Activated naive CD8-positive, alpha-beta T cell (primary cell): ENCODE data around the gene ACACB.

Source experiments
- H3K27ac Mint-ChIP-seq: one replicate; pipeline ENCODE4 v1.8.0; 2021; ENCODE audit warnings: mixed read lengths
- H3K27me3 Mint-ChIP-seq: one replicate; pipeline ENCODE4 v1.8.0; 2021; ENCODE audit warnings: mixed read lengths
- H3K36me3 Mint-ChIP-seq: one replicate; pipeline ENCODE4 v1.8.0; 2021; ENCODE audit warnings: mixed read lengths
- H3K4me1 Mint-ChIP-seq: one replicate; pipeline ENCODE4 v1.8.0; 2021; ENCODE audit warnings: low read depth, mixed read lengths
- H3K4me3 Mint-ChIP-seq: one replicate; pipeline ENCODE4 v1.8.0; 2021; ENCODE audit warnings: mild to moderate bottlenecking, mixed read lengths
- H3K9me3 Mint-ChIP-seq: one replicate; pipeline ENCODE4 v1.8.0; 2021; ENCODE audit warnings: low read depth, mixed read lengths

The ACACB gene

GRCh38 chr12:109266106-109266879, 149.9 kb downstream of the ACACB start:
- Mint-ChIP-seq H3K27ac (no peak overlapping the region), H3K4me3 (no peak overlapping the region), H3K4me1 (no peaks in the 10 kb centered on the region), H3K9me3 (peaks cover 6% of the 10 kb centered on the region), H3K27me3 (no peaks in the 10 kb centered on the region), H3K36me3 (peaks cover 13% of the 10 kb centered on the region)

- H3K4me1 Mint-ChIP-seq = no peaks in the 10 kb centered on the region
- no peaks in the 10 kb centered on the region for H3K27me3 Mint-ChIP-seq
- peaks cover 11% of the 10 kb centered on the region for H3K36me3 Mint-ChIP-seq
- no peak overlapping the region for H3K27ac Mint-ChIP-seq
- no peak overlapping the region for H3K4me3 Mint-ChIP-seq
- peaks cover 6% of the 10 kb centered on the region for H3K9me3 Mint-ChIP-seq
Observed at GRCh38 chr12:109267361-109267760, 151.0 kb downstream of the ACACB start.

GRCh38 chr12:109268896-109269295, 152.5 kb downstream of the ACACB start:
- no peak overlapping the region for H3K27ac Mint-ChIP-seq
- H3K36me3 Mint-ChIP-seq = peaks cover 5% of the 10 kb centered on the region
- peaks cover 6% of the 10 kb centered on the region for H3K9me3 Mint-ChIP-seq
- no peaks in the 10 kb centered on the region for H3K27me3 Mint-ChIP-seq
- no peaks in the 10 kb centered on the region for H3K4me1 Mint-ChIP-seq
- no peak overlapping the region for H3K4me3 Mint-ChIP-seq

- H3K27me3 Mint-ChIP-seq = no peaks in the 10 kb centered on the region
- no peak overlapping the region for H3K4me3 Mint-ChIP-seq
- peaks cover 5% of the 10 kb centered on the region for H3K36me3 Mint-ChIP-seq
- H3K27ac Mint-ChIP-seq = no peak overlapping the region
- peaks cover 6% of the 10 kb centered on the region for H3K9me3 Mint-ChIP-seq
- no peaks in the 10 kb centered on the region for H3K4me1 Mint-ChIP-seq
Observed at GRCh38 chr12:109269428-109269827, 153.0 kb downstream of the ACACB start.

- Mint-ChIP-seq H3K4me1 (no peaks in the 10 kb centered on the region), H3K27me3 (no peaks in the 10 kb centered on the region), H3K9me3 (peaks cover 6% of the 10 kb centered on the region), H3K27ac (no peak overlapping the region), H3K36me3 (peaks cover 5% of the 10 kb centered on the region), H3K4me3 (no peak overlapping the region)
Observed at GRCh38 chr12:109270494-109270893, 154.1 kb downstream of the ACACB start.

- Mint-ChIP-seq H3K4me1 (no peaks in the 10 kb centered on the region), H3K27me3 (no peaks in the 10 kb centered on the region), H3K36me3 (peaks cover 5% of the 10 kb centered on the region), H3K4me3 (no peak overlapping the region), H3K27ac (no peak overlapping the region), H3K9me3 (peaks cover 6% of the 10 kb centered on the region)
Observed at GRCh38 chr12:109271418-109271817, 155.0 kb downstream of the ACACB start.

GRCh38 chr12:109273354-109273753, 157.0 kb downstream of the ACACB start:
- Mint-ChIP-seq H3K4me3 (no peak overlapping the region), H3K36me3 (peaks cover 2% of the 10 kb centered on the region), H3K27ac (no peak overlapping the region), H3K4me1 (no peaks in the 10 kb centered on the region), H3K27me3 (no peaks in the 10 kb centered on the region), H3K9me3 (peaks cover 6% of the 10 kb centered on the region)

- Mint-ChIP-seq H3K36me3 (peaks cover 2% of the 10 kb centered on the region), H3K27ac (no peak overlapping the region), H3K4me3 (no peak overlapping the region), H3K4me1 (no peaks in the 10 kb centered on the region), H3K27me3 (no peaks in the 10 kb centered on the region), H3K9me3 (peaks cover 6% of the 10 kb centered on the region)
Observed at GRCh38 chr12:109274381-109274780, 158.0 kb downstream of the ACACB start.

- H3K4me1 Mint-ChIP-seq = no peaks in the 10 kb centered on the region
- H3K4me3 Mint-ChIP-seq = no peak overlapping the region
- peaks cover 2% of the 10 kb centered on the region for H3K36me3 Mint-ChIP-seq
- H3K27me3 Mint-ChIP-seq = no peaks in the 10 kb centered on the region
- H3K9me3 Mint-ChIP-seq = peaks cover 5% of the 10 kb centered on the region
- no peak overlapping the region for H3K27ac Mint-ChIP-seq
Observed at GRCh38 chr12:109275173-109275572, 158.8 kb downstream of the ACACB start.

- H3K27me3 Mint-ChIP-seq = no peaks in the 10 kb centered on the region
- no peak overlapping the region for H3K4me3 Mint-ChIP-seq
- H3K4me1 Mint-ChIP-seq = no peaks in the 10 kb centered on the region
- H3K27ac Mint-ChIP-seq = no peak overlapping the region
- H3K36me3 Mint-ChIP-seq = no peaks in the 10 kb centered on the region
- no peaks in the 10 kb centered on the region for H3K9me3 Mint-ChIP-seq
Observed at GRCh38 chr12:109276160-109276559, 159.8 kb downstream of the ACACB start.

- Mint-ChIP-seq H3K9me3 (no peaks in the 10 kb centered on the region), H3K36me3 (no peaks in the 10 kb centered on the region), H3K4me3 (no peak overlapping the region), H3K27me3 (no peaks in the 10 kb centered on the region), H3K4me1 (no peaks in the 10 kb centered on the region), H3K27ac (no peak overlapping the region)
Observed at GRCh38 chr12:109277255-109277898, 161.0 kb downstream of the ACACB start.

- no peaks in the 10 kb centered on the region for H3K27me3 Mint-ChIP-seq
- H3K36me3 Mint-ChIP-seq = no peaks in the 10 kb centered on the region
Observed at GRCh38 chr12:109277899-109278762, 161.7 kb downstream of the ACACB start.

GRCh38 chr12:109278912-109279311, 162.5 kb downstream of the ACACB start:
- Mint-ChIP-seq H3K9me3 (no peaks in the 10 kb centered on the region), H3K36me3 (no peaks in the 10 kb centered on the region), H3K27ac (no peak overlapping the region), H3K27me3 (no peaks in the 10 kb centered on the region), H3K4me1 (no peaks in the 10 kb centered on the region), H3K4me3 (no peak overlapping the region)

More at GRCh38 chr12:109277899-109278762, 161.7 kb downstream of the ACACB start:
- no peaks in the 10 kb centered on the region for H3K9me3 Mint-ChIP-seq
- H3K4me3 Mint-ChIP-seq = no peak overlapping the region
- H3K27ac Mint-ChIP-seq = no peak overlapping the region
- no peaks in the 10 kb centered on the region for H3K4me1 Mint-ChIP-seq

- Mint-ChIP-seq H3K36me3 (no peaks in the 10 kb centered on the region), H3K9me3 (no peaks in the 10 kb centered on the region), H3K27me3 (no peaks in the 10 kb centered on the region), H3K27ac (no peak overlapping the region), H3K4me3 (no peak overlapping the region), H3K4me1 (no peaks in the 10 kb centered on the region)
Observed at GRCh38 chr12:109279525-109279924, 163.1 kb downstream of the ACACB start.

GRCh38 chr12:109281452-109281851, 165.1 kb downstream of the ACACB start:
- H3K36me3 Mint-ChIP-seq = no peaks in the 10 kb centered on the region
- H3K4me3 Mint-ChIP-seq = no peak overlapping the region
- H3K27me3 Mint-ChIP-seq = no peaks in the 10 kb centered on the region
- H3K27ac Mint-ChIP-seq = no peak overlapping the region
- H3K4me1 Mint-ChIP-seq = no peaks in the 10 kb centered on the region
- no peaks in the 10 kb centered on the region for H3K9me3 Mint-ChIP-seq
